Fibroblast of skin of back (primary cell): ENCODE measurements around the gene UBAC2.
A peak's percentile ranks its signal among the peaks of the same experiment; 100 is the strongest.

Source experiments
- DNase-seq: peaks from one replicate; pipeline ENCODE4 v3.0.0-alpha.2; 2013

UBAC2 gene

GRCh38 chr13:99250982-99251825 is 50.5 kb downstream of the UBAC2 start:
- no peak for DNase-seq

- no peak for DNase-seq
Measured at GRCh38 chr13:99251921-99252320, 51.3 kb downstream of the UBAC2 start.

- no peak for DNase-seq
Measured at GRCh38 chr13:99254830-99255229, 54.2 kb downstream of the UBAC2 start.

- DNase-seq, result no peak
Measured at GRCh38 chr13:99255271-99255670, 54.6 kb downstream of the UBAC2 start.

GRCh38 chr13:99256283-99256682 is 55.6 kb downstream of the UBAC2 start:
- DNase-seq, result no peak

- DNase-seq, result peak; percentile 70
Measured at GRCh38 chr13:99256709-99257108, 56.1 kb downstream of the UBAC2 start.

GRCh38 chr13:99257291-99257690 is 56.6 kb downstream of the UBAC2 start:
- no peak for DNase-seq

GRCh38 chr13:99258210-99258860 is 57.7 kb downstream of the UBAC2 start, which contains the start of gene GPR18:
GPR18 (minus strand) TSS chr13:99258379; CDS start chr13:99255872, 2,507 bp downstream.
- DNase-seq, result no peak

GRCh38 chr13:99258946-99259345 is 58.3 kb downstream of the UBAC2 start:
- DNase-seq, result no peak

- no peak for DNase-seq
Measured at GRCh38 chr13:99260216-99260615, 59.6 kb downstream of the UBAC2 start.

GRCh38 chr13:99261059-99261458 is 60.4 kb downstream of the UBAC2 start:
- DNase-seq, result no peak

- no peak for DNase-seq
Measured at GRCh38 chr13:99263126-99263785, 62.6 kb downstream of the UBAC2 start.

- no peak for DNase-seq
Measured at GRCh38 chr13:99264051-99264450, 63.4 kb downstream of the UBAC2 start.

GRCh38 chr13:99265162-99265800 is 64.6 kb downstream of the UBAC2 start:
- no peak for DNase-seq

GRCh38 chr13:99265821-99266426 is 65.3 kb downstream of the UBAC2 start:
- DNase-seq, result peak; percentile 58

- DNase-seq, result no peak
Measured at GRCh38 chr13:99266827-99267226, 66.2 kb downstream of the UBAC2 start.

GRCh38 chr13:99267927-99268326 is 67.3 kb downstream of the UBAC2 start:
- no peak for DNase-seq

GRCh38 chr13:99268822-99269221 is 68.2 kb downstream of the UBAC2 start:
- no peak for DNase-seq

GRCh38 chr13:99269627-99270241 is 69.1 kb downstream of the UBAC2 start:
- peak; percentile 68 for DNase-seq

GRCh38 chr13:99270518-99270917 is 69.9 kb downstream of the UBAC2 start:
- no peak for DNase-seq

GRCh38 chr13:99271249-99271648 is 70.6 kb downstream of the UBAC2 start:
- no peak for DNase-seq

- no peak for DNase-seq
Measured at GRCh38 chr13:99272481-99272880, 71.8 kb downstream of the UBAC2 start.
